ENCODE results near the gene GNAO1.

Gene GNAO1

DNA sequence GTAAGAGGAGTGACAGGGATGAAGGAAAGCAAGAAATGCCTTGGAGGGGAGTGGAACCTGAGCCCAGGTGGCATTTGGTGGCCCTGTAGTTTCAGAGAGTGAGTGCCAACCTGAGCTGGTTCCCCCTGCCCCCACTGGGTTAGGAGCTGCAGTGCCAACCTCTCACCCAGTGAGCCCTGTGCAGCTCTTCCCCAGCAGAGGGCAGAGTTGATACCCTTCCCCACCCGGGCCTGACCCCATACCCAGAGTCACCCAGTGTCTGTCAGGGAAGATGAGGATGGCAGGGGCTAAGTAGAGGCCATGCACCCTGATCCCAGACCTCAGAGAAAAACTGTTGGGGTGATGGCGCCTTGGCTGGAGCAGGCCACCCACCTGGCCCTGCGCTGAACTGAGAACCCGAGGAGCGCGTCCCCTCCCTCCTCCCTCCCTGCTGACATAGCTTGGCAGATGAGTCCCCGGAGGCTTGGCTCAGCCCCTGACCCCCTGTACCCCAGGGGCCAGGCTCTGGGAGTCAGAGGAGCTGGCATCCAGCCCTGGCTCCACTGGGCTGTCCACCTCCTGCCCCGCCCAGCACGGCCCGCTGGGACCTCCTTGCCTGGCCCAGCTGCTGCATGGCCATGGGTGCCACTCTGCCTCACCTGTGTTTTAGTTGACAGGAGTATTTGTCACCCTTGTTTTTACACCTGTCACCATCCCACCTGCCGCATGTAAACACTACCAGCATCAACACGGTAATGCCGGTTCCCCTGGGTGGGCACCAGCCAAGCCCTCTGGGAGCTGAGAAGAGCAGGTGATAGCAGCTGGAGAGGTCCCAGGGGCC, 120.1 kb downstream of the GNAO1 start:
- Mint-ChIP-seq H3K27ac (no peak overlapping the region), H3K4me3 (no peak overlapping the region), H3K9me3 (no peaks in the 10 kb centered on the region), H3K4me1 (ENCODE audit: low read depth in 2 of 2) (peaks cover 5 to 7% of the 10 kb centered on the region in 2 donors), H3K27me3 (no peaks in the 10 kb centered on the region), H3K36me3 (ENCODE audit: insufficient read depth) (no peaks in the 10 kb centered on the region)
- no peak for DNase-seq
- no peak for ATAC-seq (replicated peaks)

GRCh38 chr16:56312028-56312300, 120.7 kb downstream of the GNAO1 start:
- DNase-seq: no peak
- ATAC-seq (replicated peaks): no peak
- Mint-ChIP-seq H3K27me3 (no peaks in the 10 kb centered on the region), H3K27ac (no peak overlapping the region), H3K9me3 (no peaks in the 10 kb centered on the region), H3K36me3 (ENCODE audit: insufficient read depth) (no peaks in the 10 kb centered on the region), H3K4me1 (ENCODE audit: low read depth in 2 of 2) (peaks cover 5 to 7% of the 10 kb centered on the region in 2 donors), H3K4me3 (no peak overlapping the region)

GRCh38 chr16:56312556-56312955, 121.3 kb downstream of the GNAO1 start:
- Mint-ChIP-seq H3K4me1 (ENCODE audit: low read depth in 2 of 2) (peaks cover 6 to 7% of the 10 kb centered on the region in 2 donors), H3K27me3 (no peaks in the 10 kb centered on the region), H3K36me3 (ENCODE audit: insufficient read depth) (no peaks in the 10 kb centered on the region), H3K9me3 (no peaks in the 10 kb centered on the region), H3K4me3 (no peak overlapping the region), H3K27ac (no peak overlapping the region)
- ATAC-seq (replicated peaks) (no peak), DNase-seq (no peak)

DNA sequence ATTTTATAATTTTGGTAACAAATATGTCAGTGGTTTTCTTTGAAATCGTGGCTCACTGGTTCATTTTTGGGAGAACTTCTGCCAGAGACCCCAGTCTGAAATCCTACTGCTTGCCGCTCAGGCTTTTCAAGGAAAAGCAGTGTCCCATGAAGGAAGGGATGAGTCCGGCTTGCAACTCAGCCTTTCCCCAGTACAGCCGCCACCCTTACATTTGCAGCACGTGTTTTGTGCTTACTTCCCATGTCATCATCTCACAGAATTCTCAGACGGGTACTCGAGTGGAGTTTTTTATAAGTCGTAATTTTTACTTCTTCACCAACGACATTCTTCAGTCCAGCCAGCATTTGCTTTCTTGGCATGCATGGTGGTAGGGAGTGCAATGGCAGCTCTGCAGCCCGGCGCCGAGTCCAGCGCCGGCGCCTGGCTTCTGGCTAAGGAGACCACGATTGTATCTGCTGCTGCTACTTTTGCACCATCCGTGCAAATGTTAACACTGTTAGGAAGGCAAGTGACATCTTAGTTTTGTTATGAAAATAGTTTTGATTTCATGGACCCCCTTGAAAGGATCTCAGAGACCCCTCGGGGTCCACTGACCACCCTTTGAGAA, 123.1 kb downstream of the GNAO1 start:
- Mint-ChIP-seq H3K4me1 (ENCODE audit: low read depth in 2 of 2) (peaks cover 6 to 7% of the 10 kb centered on the region in 2 donors), H3K27ac (no peak overlapping the region), H3K27me3 (no peaks in the 10 kb centered on the region), H3K36me3 (ENCODE audit: insufficient read depth) (no peaks in the 10 kb centered on the region), H3K4me3 (no peak overlapping the region), H3K9me3 (no peaks in the 10 kb centered on the region)
- no peak for ATAC-seq (replicated peaks)
- no peak for DNase-seq

- DNase-seq (no peak), ATAC-seq (replicated peaks) (no peak)
- Mint-ChIP-seq H3K4me3 (no peak overlapping the region), H3K36me3 (ENCODE audit: insufficient read depth) (no peaks in the 10 kb centered on the region), H3K27me3 (no peaks in the 10 kb centered on the region), H3K4me1 (ENCODE audit: low read depth in 2 of 2) (peaks cover 6 to 10% of the 10 kb centered on the region in 2 donors), H3K9me3 (no peaks in the 10 kb centered on the region), H3K27ac (no peak overlapping the region)
Measured at GRCh38 chr16:56315955-56316354, 124.7 kb downstream of the GNAO1 start.

- no peak for ATAC-seq (replicated peaks)
- Mint-ChIP-seq H3K4me3 (no peak overlapping the region), H3K36me3 (ENCODE audit: insufficient read depth) (no peaks in the 10 kb centered on the region), H3K27me3 (no peaks in the 10 kb centered on the region), H3K9me3 (no peaks in the 10 kb centered on the region), H3K27ac (peak overlapping the region in 1 of 2 donors; percentile 26), H3K4me1 (ENCODE audit: low read depth in 2 of 2) (peaks cover 6 to 11% of the 10 kb centered on the region in 2 donors)
- no peak for DNase-seq
Measured at GRCh38 chr16:56316545-56316944, 125.3 kb downstream of the GNAO1 start.

DNA sequence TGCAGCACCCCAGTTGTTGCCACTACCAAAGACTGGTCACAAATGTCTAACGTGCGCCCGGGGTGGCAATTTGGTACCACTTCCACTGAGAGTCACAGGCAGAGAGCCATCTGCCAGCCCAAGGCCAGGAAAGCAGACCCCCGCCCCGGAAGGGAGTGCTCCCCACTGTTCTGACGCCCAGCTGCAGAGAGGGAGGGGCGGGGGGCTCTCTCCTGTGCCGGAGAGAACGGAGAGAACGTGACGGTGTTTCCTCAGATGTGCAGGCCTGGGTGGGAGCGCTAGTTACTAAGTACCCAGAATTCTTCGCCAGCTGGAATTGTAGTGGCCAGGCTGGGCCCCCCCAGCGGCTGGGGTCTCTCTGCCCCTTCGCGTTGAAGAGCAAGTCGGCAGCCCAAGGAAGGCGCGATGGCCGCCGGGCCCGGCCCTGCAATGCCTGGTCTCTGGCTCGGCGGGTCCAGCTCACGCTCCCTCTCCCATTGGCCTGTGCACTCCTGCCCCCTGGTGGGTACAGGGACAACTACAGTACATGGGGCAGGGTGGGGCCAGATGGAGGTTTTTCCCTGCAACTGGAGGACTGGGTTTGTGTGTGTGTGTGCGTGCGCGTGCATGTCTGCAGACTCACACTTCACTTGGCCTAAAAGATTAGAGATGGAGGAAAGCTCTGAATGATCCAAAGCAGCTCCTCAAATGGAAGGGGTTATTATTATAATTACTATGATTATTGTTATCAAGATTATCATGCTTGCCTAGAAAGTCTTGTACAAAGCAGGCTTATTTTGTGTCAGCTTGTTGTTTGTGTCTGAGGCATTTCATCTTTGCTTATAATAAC, 126.9 kb downstream of the GNAO1 start:
- peak; percentile 99 for ATAC-seq (replicated peaks)
- peak overlapping the region; percentile 0 to 2 for H3K27ac Mint-ChIP-seq
- no peaks in the 10 kb centered on the region for H3K27me3 Mint-ChIP-seq
- DNase-seq: peak; percentile 78 to 84 (median 81)
- H3K9me3 Mint-ChIP-seq: no peaks in the 10 kb centered on the region
- H3K4me1 Mint-ChIP-seq (ENCODE audit: low read depth in 2 of 2): peaks cover 6 to 11% of the 10 kb centered on the region in 2 donors
- H3K4me3 Mint-ChIP-seq: peak overlapping the region; percentile 20 to 72
- no peaks in the 10 kb centered on the region for H3K36me3 Mint-ChIP-seq (ENCODE audit: insufficient read depth)

DNA sequence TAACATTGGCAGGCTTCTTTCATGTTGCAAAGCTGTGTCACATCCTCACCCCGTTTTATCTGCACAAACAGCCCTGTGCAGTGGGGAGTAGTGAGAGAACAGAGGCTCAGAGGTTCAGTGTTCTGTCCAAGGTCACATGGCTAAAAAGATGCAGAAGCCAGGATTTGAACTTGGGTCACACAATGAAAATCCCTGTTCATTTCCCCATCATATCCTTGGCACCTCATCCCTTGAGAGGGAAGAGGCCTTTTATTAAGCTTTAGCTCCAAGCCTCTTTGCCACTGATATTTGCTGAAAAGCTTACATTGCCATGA, 127.5 kb downstream of the GNAO1 start:
- Mint-ChIP-seq H3K27me3 (no peaks in the 10 kb centered on the region), H3K4me1 (ENCODE audit: low read depth in 2 of 2) (peaks cover 6 to 11% of the 10 kb centered on the region in 2 donors), H3K9me3 (no peaks in the 10 kb centered on the region), H3K36me3 (ENCODE audit: insufficient read depth) (no peaks in the 10 kb centered on the region), H3K27ac (no peak overlapping the region), H3K4me3 (no peak overlapping the region)
- ATAC-seq (replicated peaks): no peak
- no peak for DNase-seq

DNA sequence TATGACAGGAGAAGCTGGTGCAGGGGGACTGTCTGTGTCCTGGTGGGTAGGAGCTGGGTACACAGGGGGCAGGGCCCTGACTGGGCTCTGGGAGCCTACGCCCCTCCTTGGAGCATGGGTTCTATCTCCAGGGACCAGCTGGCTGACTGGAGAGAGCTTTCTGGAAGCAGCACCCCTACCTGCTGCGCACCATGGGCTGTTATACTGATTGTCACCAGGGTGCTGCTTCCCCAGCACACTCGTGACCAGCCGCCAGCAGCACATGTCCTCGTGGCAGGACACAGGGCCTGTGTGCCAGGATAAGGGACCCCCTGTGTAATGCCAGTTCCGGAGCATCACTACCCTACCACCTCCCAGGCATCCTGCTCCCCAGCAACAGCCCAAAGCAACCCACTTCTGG, 128.1 kb downstream of the GNAO1 start:
- Mint-ChIP-seq H3K36me3 (ENCODE audit: insufficient read depth) (no peaks in the 10 kb centered on the region), H3K27ac (no peak overlapping the region), H3K4me1 (ENCODE audit: low read depth in 2 of 2) (peaks cover 6 to 11% of the 10 kb centered on the region in 2 donors), H3K27me3 (no peaks in the 10 kb centered on the region), H3K9me3 (no peaks in the 10 kb centered on the region), H3K4me3 (no peak overlapping the region)
- ATAC-seq (replicated peaks): no peak
- DNase-seq: no peak

GRCh38 chr16:56320056-56320455, 128.8 kb downstream of the GNAO1 start:
- Mint-ChIP-seq H3K9me3 (no peaks in the 10 kb centered on the region), H3K27ac (no peak overlapping the region), H3K4me1 (ENCODE audit: low read depth in 2 of 2) (peaks cover 6 to 11% of the 10 kb centered on the region in 2 donors), H3K27me3 (no peaks in the 10 kb centered on the region), H3K36me3 (ENCODE audit: insufficient read depth) (no peaks in the 10 kb centered on the region), H3K4me3 (no peak overlapping the region)
- DNase-seq: no peak
- no peak for ATAC-seq (replicated peaks)

DNA sequence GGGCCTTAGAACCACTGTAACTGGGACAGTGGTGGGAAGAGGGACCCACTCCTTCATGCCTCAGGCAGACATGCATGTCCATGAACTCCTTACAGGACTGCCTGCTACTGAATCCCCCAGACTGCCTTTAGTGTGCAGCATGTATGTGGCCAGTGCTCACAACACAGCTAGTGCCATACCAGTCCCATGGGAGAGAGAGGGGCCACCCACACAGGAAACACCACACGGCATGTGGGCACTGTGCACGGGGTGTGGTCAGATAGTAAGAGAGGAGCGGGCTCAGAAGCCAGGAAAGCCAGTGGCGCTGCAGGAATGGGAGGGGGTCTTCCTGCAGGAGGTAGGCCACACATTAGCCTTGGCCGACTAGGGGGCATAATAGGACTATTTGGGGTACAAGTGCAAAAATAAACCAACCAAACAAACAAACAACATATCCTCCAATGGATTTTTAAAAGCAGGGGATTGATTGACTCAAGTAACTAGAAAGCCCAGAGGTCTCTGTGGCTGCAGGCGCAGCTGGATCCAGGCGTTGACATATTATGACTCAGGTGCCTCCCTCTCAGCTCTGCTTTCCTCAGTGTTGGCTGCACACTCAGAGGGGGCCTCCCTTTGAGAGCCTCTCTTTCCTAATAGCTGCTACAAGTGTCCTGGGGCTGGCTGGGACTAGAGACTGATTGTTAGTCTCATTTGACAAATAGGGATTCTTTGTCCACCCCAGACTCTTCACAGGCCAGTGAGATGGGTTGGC, 129.7 kb downstream of the GNAO1 start:
- DNase-seq: no peak
- no peaks in the 10 kb centered on the region for H3K36me3 Mint-ChIP-seq (ENCODE audit: insufficient read depth)
- no peak for ATAC-seq (replicated peaks)
- no peak overlapping the region for H3K4me3 Mint-ChIP-seq
- H3K4me1 Mint-ChIP-seq (ENCODE audit: low read depth in 2 of 2): peaks cover 9 to 11% of the 10 kb centered on the region in 2 donors
- no peaks in the 10 kb centered on the region for H3K9me3 Mint-ChIP-seq
- no peaks in the 10 kb centered on the region for H3K27me3 Mint-ChIP-seq
- H3K27ac Mint-ChIP-seq: peak overlapping the region in 1 of 2 donors; percentile 38

GRCh38 chr16:56321571-56321970, 130.3 kb downstream of the GNAO1 start:
- no peak overlapping the region for H3K4me3 Mint-ChIP-seq
- H3K27ac Mint-ChIP-seq: no peak overlapping the region
- no peaks in the 10 kb centered on the region for H3K36me3 Mint-ChIP-seq (ENCODE audit: insufficient read depth)
- H3K9me3 Mint-ChIP-seq: no peaks in the 10 kb centered on the region
- ATAC-seq (replicated peaks) (no peak), DNase-seq (no peak)
- peaks cover 12 to 13% of the 10 kb centered on the region in 2 donors for H3K4me1 Mint-ChIP-seq (ENCODE audit: low read depth in 2 of 2)
- no peaks in the 10 kb centered on the region for H3K27me3 Mint-ChIP-seq

DNA sequence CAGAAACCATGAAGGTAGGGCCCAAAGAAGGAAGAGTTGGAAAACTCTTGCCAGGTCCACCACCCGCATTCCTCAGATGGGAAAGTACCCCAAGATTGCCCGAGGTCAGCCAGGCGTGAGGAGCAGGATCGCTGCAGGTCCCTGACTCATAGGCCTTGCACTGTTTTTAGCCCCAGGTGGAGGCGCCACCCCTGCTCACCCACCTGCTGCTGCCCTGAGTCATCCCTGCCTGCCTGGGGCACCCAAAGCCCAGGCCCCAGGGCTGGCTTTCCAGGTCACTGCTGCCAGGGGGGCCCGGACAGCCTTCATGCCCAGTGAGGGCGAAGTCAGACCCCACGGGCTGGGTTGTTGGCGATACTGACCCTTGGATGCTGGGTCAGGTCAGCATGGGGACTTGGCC, 133.1 kb downstream of the GNAO1 start:
- Mint-ChIP-seq H3K36me3 (ENCODE audit: insufficient read depth) (no peaks in the 10 kb centered on the region), H3K4me1 (ENCODE audit: low read depth in 2 of 2) (peaks cover 5 to 6% of the 10 kb centered on the region in 2 donors), H3K4me3 (no peak overlapping the region), H3K27me3 (no peaks in the 10 kb centered on the region), H3K9me3 (no peaks in the 10 kb centered on the region), H3K27ac (no peak overlapping the region)
- DNase-seq: no peak
- no peak for ATAC-seq (replicated peaks)
